ENCODE data around the gene HCN2. TPM values are rescaled to one million over a fixed set of nuclear protein-coding genes. Genes with fewer than 3 reads are reported as not detected.

The HCN2 gene
- total and polyA plus RNA-seq, 10 of the 15 experiments (the other 5 are each of a cell fraction or from before 2014, with no cell fraction given), result 0.01 to 0.54 (median 0.08) TPM; not detected in 4

DNA sequence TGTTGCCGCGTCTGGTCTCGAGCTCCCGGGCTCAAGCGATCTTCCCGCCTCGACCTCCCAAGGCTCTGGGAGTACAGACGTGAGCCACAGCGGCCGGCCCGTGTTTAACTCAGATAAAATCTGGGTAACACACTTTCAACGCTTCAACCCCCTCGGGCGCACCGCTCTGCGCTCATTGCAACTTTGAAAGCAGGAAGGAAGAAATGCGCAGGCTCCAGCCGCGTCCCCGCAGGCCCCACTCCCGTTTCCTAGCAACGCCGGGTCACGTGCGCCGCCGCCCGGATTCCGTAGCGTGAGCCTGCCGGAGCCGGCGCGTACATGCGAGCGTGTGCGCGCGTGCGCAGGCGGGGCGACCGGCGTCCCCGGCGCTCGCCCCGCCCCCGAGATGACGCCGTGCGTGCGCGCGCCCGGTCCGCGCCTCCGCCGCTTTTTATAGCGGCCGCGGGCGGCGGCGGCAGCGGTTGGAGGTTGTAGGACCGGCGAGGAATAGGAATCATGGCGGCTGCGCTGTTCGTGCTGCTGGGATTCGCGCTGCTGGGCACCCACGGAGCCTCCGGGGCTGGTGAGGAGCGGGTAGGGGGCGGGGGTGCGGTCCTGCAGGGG is 17.4 kb upstream of the HCN2 start, which contains the start of gene BSG (continued):
- TF ChIP-seq, protein P1, sequence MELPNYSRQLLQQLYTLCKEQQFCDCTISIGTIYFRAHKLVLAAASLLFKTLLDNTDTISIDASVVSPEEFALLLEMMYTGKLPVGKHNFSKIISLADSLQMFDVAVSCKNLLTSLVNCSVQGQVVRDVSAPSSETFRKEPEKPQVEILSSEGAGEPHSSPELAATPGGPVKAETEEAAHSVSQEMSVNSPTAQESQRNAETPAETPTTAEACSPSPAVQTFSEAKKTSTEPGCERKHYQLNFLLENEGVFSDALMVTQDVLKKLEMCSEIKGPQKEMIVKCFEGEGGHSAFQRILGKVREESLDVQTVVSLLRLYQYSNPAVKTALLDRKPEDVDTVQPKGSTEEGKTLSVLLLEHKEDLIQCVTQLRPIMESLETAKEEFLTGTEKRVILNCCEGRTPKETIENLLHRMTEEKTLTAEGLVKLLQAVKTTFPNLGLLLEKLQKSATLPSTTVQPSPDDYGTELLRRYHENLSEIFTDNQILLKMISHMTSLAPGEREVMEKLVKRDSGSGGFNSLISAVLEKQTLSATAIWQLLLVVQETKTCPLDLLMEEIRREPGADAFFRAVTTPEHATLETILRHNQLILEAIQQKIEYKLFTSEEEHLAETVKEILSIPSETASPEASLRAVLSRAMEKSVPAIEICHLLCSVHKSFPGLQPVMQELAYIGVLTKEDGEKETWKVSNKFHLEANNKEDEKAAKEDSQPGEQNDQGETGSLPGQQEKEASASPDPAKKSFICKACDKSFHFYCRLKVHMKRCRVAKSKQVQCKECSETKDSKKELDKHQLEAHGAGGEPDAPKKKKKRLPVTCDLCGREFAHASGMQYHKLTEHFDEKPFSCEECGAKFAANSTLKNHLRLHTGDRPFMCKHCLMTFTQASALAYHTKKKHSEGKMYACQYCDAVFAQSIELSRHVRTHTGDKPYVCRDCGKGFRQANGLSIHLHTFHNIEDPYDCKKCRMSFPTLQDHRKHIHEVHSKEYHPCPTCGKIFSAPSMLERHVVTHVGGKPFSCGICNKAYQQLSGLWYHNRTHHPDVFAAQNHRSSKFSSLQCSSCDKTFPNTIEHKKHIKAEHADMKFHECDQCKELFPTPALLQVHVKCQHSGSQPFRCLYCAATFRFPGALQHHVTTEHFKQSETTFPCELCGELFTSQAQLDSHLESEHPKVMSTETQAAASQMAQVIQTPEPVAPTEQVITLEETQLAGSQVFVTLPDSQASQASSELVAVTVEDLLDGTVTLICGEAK (IDR thresholded peaks at IDR 0.05; ENCODE audit: borderline replicate concordance), result no peak
- TF ChIP-seq, protein P2, sequence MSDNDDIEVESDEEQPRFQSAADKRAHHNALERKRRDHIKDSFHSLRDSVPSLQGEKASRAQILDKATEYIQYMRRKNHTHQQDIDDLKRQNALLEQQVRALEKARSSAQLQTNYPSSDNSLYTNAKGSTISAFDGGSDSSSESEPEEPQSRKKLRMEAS (IDR thresholded peaks at IDR 0.05; ENCODE audit: low read depth, low read length), result peak; percentile 99
- no peak for TF ChIP-seq SREBF1 (IDR thresholded peaks at IDR 0.05; ENCODE audit: low read length)
- TF ChIP-seq MTA2 (IDR thresholded peaks at IDR 0.05; ENCODE audit: low read depth), result no peak
- TF ChIP-seq DPF2 (IDR thresholded peaks at IDR 0.05), result peak; percentile 78
- TF ChIP-seq NBN (IDR thresholded peaks at IDR 0.05), result no peak
- TF ChIP-seq, protein P3, sequence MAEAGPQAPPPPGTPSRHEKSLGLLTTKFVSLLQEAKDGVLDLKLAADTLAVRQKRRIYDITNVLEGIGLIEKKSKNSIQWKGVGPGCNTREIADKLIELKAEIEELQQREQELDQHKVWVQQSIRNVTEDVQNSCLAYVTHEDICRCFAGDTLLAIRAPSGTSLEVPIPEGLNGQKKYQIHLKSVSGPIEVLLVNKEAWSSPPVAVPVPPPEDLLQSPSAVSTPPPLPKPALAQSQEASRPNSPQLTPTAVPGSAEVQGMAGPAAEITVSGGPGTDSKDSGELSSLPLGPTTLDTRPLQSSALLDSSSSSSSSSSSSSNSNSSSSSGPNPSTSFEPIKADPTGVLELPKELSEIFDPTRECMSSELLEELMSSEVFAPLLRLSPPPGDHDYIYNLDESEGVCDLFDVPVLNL (IDR thresholded peaks at IDR 0.05; ENCODE audit: low read depth, low read length), result no peak
- TF ChIP-seq EGR1 (IDR thresholded peaks at IDR 0.05; ENCODE audit: borderline replicate concordance in 1 of 2, low read depth in 2 of 2, low read length in 2 of 2), result peak; percentile 68 to 92
- TF ChIP-seq ZBED1 (IDR thresholded peaks at IDR 0.05; ENCODE audit: borderline replicate concordance), result no peak
- TF ChIP-seq, protein P4, sequence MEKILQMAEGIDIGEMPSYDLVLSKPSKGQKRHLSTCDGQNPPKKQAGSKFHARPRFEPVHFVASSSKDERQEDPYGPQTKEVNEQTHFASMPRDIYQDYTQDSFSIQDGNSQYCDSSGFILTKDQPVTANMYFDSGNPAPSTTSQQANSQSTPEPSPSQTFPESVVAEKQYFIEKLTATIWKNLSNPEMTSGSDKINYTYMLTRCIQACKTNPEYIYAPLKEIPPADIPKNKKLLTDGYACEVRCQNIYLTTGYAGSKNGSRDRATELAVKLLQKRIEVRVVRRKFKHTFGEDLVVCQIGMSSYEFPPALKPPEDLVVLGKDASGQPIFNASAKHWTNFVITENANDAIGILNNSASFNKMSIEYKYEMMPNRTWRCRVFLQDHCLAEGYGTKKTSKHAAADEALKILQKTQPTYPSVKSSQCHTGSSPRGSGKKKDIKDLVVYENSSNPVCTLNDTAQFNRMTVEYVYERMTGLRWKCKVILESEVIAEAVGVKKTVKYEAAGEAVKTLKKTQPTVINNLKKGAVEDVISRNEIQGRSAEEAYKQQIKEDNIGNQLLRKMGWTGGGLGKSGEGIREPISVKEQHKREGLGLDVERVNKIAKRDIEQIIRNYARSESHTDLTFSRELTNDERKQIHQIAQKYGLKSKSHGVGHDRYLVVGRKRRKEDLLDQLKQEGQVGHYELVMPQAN (conservative IDR thresholded peaks at IDR 0.05), result peak; percentile 62; the same call in 1 of the 2 replicates
- TF ChIP-seq NR2F1 (conservative IDR thresholded peaks at IDR 0.05), result peak; percentile 44; the same call in 1 of the 2 replicates
- no peak for TF ChIP-seq RCOR1 (conservative IDR thresholded peaks at IDR 0.05; ENCODE audit: low read depth, low read length)
- TF ChIP-seq SMARCA5 (IDR thresholded peaks at IDR 0.05), result peak; percentile 71; the same call in 1 of the 2 replicates
- TF ChIP-seq KLF5 (IDR thresholded peaks at IDR 0.05; ENCODE audit: partially characterized antibody), result peak; percentile 58
- TF ChIP-seq SREBF2 (IDR thresholded peaks at IDR 0.05; ENCODE audit: low read length), result no peak
- TF ChIP-seq RB1 (IDR thresholded peaks at IDR 0.05; ENCODE audit: borderline replicate concordance), result peak; percentile 60; the same call in 1 of the 2 replicates
- no peak for TF ChIP-seq ZNF622 (IDR thresholded peaks at IDR 0.05)
- no peak for TF ChIP-seq BCL11A (IDR thresholded peaks at IDR 0.05; ENCODE audit: low read depth, low read length)
- peak; percentile 77 for TF ChIP-seq SIN3A (IDR thresholded peaks at IDR 0.05; ENCODE audit: low read depth, low read length)
- TF ChIP-seq, protein P5, sequence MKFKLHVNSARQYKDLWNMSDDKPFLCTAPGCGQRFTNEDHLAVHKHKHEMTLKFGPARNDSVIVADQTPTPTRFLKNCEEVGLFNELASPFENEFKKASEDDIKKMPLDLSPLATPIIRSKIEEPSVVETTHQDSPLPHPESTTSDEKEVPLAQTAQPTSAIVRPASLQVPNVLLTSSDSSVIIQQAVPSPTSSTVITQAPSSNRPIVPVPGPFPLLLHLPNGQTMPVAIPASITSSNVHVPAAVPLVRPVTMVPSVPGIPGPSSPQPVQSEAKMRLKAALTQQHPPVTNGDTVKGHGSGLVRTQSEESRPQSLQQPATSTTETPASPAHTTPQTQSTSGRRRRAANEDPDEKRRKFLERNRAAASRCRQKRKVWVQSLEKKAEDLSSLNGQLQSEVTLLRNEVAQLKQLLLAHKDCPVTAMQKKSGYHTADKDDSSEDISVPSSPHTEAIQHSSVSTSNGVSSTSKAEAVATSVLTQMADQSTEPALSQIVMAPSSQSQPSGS (IDR thresholded peaks at IDR 0.05; ENCODE audit: low read length), result no peak
- no peak for TF ChIP-seq STAT3 (IDR thresholded peaks at IDR 0.05; ENCODE audit: low read depth, low read length)
- TF ChIP-seq BRCA1 (IDR thresholded peaks at IDR 0.05; ENCODE audit: low read depth, low read length), result no peak
- TF ChIP-seq KDM1A (IDR thresholded peaks at IDR 0.05; ENCODE audit: borderline replicate concordance), result no peak
- no peak for TF ChIP-seq WRNIP1 (IDR thresholded peaks at IDR 0.05; ENCODE audit: borderline replicate concordance, low read depth, low read length)
- TF ChIP-seq JUND (IDR thresholded peaks at IDR 0.05; ENCODE audit: low read depth, low read length), result no peak
